ENCODE data around the gene EHMT1. TPM values are rescaled to one million over a fixed set of nuclear protein-coding genes. Genes with fewer than 3 reads are reported as not detected.

The EHMT1 gene
- total and polyA plus RNA-seq, 2 of the 13 experiments (the other 11 are each of a cell fraction or from before 2014, with no cell fraction given), result 23.0 to 27.1 TPM

- TF ChIP-seq BATF2 (CRISPR knock-in tag; IDR thresholded peaks at IDR 0.05) (no peak), SRY (CRISPR knock-in tag; IDR thresholded peaks at IDR 0.05) (no peak), ZFP90 (CRISPR knock-in tag; IDR thresholded peaks at IDR 0.05; ENCODE audit: borderline replicate concordance) (no peak), SMC3 (IDR thresholded peaks at IDR 0.05; ENCODE audit: low read length) (peak; percentile 82), XRCC5 (optimal IDR thresholded peaks at IDR 0.05; ENCODE audit: low read length) (no peak), ZNF10 (CRISPR knock-in tag; IDR thresholded peaks at IDR 0.05; ENCODE audit: borderline replicate concordance, low read depth) (no peak), SOX13 (IDR thresholded peaks at IDR 0.05) (no peak), SOX13 (CRISPR knock-in tag; conservative IDR thresholded peaks at IDR 0.05 in 1 of 2, IDR thresholded peaks at IDR 0.05 in 1 of 2) (no peak), RAD21 (CRISPR knock-in tag; IDR thresholded peaks at IDR 0.05) (peak; percentile 61), STAG1 (CRISPR knock-in tag; IDR thresholded peaks at IDR 0.05) (peak; percentile 77), KLF11 (CRISPR knock-in tag; IDR thresholded peaks at IDR 0.05) (0 out of 2 replicates have a peak, but pooled peaks have one; percentile 18), GATA4 (IDR thresholded peaks at IDR 0.05; ENCODE audit: borderline replicate concordance, low read depth) (no peak), ELF3 (CRISPR knock-in tag; IDR thresholded peaks at IDR 0.05) (0 out of 2 replicates have a peak, but pooled peaks have one; percentile 16)
- TF ChIP-seq, protein P1, sequence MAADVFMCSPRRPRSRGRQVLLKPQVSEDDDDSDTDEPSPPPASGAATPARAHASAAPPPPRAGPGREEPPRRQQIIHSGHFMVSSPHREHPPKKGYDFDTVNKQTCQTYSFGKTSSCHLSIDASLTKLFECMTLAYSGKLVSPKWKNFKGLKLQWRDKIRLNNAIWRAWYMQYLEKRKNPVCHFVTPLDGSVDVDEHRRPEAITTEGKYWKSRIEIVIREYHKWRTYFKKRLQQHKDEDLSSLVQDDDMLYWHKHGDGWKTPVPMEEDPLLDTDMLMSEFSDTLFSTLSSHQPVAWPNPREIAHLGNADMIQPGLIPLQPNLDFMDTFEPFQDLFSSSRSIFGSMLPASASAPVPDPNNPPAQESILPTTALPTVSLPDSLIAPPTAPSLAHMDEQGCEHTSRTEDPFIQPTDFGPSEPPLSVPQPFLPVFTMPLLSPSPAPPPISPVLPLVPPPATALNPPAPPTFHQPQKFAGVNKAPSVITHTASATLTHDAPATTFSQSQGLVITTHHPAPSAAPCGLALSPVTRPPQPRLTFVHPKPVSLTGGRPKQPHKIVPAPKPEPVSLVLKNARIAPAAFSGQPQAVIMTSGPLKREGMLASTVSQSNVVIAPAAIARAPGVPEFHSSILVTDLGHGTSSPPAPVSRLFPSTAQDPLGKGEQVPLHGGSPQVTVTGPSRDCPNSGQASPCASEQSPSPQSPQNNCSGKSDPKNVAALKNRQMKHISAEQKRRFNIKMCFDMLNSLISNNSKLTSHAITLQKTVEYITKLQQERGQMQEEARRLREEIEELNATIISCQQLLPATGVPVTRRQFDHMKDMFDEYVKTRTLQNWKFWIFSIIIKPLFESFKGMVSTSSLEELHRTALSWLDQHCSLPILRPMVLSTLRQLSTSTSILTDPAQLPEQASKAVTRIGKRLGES (CRISPR knock-in tag; IDR thresholded peaks at IDR 0.05; ENCODE audit: borderline replicate concordance), result no peak
- TF ChIP-seq, protein P2, sequence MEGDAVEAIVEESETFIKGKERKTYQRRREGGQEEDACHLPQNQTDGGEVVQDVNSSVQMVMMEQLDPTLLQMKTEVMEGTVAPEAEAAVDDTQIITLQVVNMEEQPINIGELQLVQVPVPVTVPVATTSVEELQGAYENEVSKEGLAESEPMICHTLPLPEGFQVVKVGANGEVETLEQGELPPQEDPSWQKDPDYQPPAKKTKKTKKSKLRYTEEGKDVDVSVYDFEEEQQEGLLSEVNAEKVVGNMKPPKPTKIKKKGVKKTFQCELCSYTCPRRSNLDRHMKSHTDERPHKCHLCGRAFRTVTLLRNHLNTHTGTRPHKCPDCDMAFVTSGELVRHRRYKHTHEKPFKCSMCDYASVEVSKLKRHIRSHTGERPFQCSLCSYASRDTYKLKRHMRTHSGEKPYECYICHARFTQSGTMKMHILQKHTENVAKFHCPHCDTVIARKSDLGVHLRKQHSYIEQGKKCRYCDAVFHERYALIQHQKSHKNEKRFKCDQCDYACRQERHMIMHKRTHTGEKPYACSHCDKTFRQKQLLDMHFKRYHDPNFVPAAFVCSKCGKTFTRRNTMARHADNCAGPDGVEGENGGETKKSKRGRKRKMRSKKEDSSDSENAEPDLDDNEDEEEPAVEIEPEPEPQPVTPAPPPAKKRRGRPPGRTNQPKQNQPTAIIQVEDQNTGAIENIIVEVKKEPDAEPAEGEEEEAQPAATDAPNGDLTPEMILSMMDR (CRISPR knock-in tag; IDR thresholded peaks at IDR 0.05), result peak; percentile 79
- TF ChIP-seq, protein P3, sequence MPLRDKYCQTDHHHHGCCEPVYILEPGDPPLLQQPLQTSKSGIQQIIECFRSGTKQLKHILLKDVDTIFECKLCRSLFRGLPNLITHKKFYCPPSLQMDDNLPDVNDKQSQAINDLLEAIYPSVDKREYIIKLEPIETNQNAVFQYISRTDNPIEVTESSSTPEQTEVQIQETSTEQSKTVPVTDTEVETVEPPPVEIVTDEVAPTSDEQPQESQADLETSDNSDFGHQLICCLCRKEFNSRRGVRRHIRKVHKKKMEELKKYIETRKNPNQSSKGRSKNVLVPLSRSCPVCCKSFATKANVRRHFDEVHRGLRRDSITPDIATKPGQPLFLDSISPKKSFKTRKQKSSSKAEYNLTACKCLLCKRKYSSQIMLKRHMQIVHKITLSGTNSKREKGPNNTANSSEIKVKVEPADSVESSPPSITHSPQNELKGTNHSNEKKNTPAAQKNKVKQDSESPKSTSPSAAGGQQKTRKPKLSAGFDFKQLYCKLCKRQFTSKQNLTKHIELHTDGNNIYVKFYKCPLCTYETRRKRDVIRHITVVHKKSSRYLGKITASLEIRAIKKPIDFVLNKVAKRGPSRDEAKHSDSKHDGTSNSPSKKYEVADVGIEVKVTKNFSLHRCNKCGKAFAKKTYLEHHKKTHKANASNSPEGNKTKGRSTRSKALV (CRISPR knock-in tag; IDR thresholded peaks at IDR 0.05), result no peak
Measured at GRCh38 chr9:137672907-137673791, 54.3 kb downstream of the EHMT1 start (continued).

Data from HepG2 (cell line).